Measurements from ENCODE around the gene STAM.
"Not testable (repeated sequence)": the region's sequence is repeated elsewhere in the genome, so short reads cannot be mapped to it uniquely, and the experiment has no call there.

STAM gene

GRCh38 chr10:17716161-17716560 lies 72.2 kb downstream of the STAM start:
- no peak for DNase-seq (ENCODE audit: low read depth)
- H3K4me3 ChIP-seq (ENCODE audit: low read depth, low read length), result no peak overlapping the region
- TF ChIP-seq CTCF (IDR thresholded peaks at IDR 0.05; ENCODE audit: insufficient read depth, low read depth, low read length, missing control alignments), result no peak

DNA sequence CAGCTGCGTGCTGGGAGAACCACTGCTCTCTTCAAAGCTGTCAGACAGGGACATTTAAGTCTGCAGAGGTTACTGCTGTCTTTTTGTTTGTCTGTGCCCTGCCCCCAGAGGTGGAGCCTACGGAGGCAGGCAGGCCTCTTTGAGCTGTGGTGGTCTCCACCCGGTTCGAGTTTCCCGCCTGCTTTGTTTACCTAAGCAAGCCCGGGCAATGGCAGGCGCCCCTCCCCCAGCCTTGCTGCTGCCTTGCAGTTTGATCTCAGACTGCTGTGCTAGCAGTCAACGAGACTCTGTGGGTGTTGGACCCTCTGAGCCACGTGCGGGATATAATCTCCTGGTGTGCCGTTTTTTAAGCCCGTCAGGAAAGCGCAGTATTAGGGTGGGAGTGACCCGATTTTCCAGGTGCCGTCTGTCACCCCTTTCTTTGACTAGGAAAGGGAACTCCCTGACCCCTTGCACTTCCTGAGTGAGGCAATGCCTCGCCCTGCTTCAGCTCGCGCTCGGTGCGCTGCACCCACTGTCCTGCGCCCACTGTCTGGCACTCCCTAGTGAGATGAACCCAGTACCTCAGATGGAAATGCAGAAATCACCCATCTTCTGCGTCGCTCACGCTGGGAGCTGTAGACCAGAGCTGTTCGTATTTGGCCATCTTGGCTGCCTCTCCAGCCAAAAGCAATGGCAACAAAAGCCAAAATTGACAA lies 78.5 kb downstream of the STAM start:
- not testable (repeated sequence) for H3K4me3 ChIP-seq (ENCODE audit: low read depth, low read length); DNase-seq (ENCODE audit: low read depth)

DNA sequence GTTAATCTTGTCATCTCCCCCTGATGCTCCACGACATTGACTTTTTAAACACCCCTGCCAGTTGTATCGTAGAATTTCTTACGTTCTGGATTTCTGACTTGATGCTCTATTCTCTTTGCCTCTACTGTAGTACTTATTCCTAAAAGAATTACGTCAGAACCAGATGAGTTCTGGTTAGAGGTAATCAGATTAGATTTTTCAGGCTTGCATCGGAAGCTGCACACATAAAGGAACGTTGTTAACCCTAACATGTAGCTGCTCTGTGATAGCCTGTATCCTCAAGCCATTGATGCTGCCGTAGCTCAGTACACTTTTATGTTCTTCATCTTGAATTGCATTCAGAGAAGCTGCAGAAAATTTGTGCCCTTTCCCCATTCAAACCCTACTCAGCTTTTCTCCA lies 81.8 kb downstream of the STAM start:
- no peak overlapping the region for H3K4me3 ChIP-seq (ENCODE audit: low read depth, low read length)
- no peak for TF ChIP-seq CTCF (IDR thresholded peaks at IDR 0.05; ENCODE audit: insufficient read depth, low read depth, low read length, missing control alignments)
- DNase-seq (ENCODE audit: low read depth), result no peak

DNA sequence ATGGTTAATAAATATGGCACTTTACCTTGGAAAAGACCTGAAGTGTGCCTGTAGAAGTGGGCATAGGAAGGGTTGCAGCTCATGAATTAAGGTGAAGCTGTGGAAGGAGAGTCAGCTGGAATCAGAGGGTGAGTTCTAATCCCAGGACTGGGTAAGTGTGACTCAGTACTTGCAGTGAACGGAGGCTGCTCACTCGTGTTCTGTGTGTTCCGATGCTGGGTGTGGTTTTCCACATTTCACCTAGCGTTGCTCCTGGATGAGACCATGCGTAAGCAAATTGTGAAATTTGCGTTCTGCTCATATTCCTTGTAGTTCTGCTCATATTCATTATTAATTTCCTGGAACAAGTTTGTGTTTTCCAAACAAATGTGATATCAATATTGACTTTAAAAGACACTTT lies 85.7 kb downstream of the STAM start:
- no peak for TF ChIP-seq CTCF (IDR thresholded peaks at IDR 0.05; ENCODE audit: insufficient read depth, low read depth, low read length, missing control alignments)
- DNase-seq (ENCODE audit: low read depth), result no peak
- H3K4me3 ChIP-seq (ENCODE audit: low read depth, low read length), result no peak overlapping the region

DNA sequence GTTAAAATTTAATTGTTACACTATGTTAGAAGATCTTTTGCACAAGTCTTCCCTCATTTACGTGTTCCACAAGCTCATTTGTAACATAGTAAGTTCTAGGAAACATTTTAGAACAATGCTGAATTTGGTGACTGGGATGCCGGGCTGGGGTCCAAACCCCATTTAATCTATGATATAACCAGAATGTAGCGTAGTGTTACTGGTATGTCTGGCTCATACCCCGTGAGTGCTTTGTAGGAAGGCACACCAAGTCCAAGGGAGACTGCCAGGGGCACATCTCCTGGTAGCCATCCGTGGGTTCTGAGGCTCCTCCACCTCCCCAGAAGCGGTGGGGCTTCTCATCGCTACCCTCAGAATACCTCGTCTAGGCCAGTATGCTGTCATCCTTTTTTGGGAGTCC lies 86.7 kb downstream of the STAM start:
- no peak overlapping the region for H3K4me3 ChIP-seq (ENCODE audit: low read depth, low read length)
- no peak for TF ChIP-seq CTCF (IDR thresholded peaks at IDR 0.05; ENCODE audit: insufficient read depth, low read depth, low read length, missing control alignments)
- no peak for DNase-seq (ENCODE audit: low read depth)

DNA sequence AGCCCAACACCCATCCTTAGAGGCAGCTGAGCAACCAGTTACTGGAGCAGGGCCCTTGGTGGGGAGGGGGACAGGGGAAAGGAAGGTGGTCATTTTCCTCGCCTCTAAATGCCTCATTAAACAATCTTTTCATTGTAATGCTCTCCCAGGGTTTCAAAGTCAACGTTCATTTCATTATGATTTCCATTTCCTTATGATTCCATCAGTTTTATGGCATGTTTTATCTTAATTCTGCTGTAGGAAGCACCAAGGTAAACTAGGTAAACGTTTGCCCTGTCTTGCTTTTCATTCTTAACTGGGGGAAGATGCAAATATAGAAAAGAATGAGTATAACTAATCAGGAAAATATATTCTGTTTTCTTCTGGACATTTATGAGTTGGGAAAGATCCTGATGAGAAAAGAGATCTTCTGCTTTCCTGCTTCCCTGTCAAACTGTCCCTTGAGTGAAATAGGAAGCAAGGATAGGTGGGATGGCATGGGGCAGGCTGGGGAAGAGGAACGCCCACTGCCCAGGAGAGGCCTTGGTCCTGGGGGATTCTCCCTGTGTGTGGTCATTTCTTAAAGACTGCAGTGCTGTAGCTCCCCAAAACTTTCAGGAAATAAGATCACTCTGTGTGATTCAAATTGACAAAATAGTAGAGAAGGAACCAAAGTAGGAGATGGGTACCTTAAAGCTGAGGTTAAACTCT lies 87.5 kb downstream of the STAM start:
- DNase-seq (ENCODE audit: low read depth), result no peak
- H3K4me3 ChIP-seq (ENCODE audit: low read depth, low read length), result no peak overlapping the region
- no peak for TF ChIP-seq CTCF (IDR thresholded peaks at IDR 0.05; ENCODE audit: insufficient read depth, low read depth, low read length, missing control alignments)

GRCh38 chr10:17733620-17734019 lies 89.7 kb downstream of the STAM start:
- no peak for TF ChIP-seq CTCF (IDR thresholded peaks at IDR 0.05; ENCODE audit: insufficient read depth, low read depth, low read length, missing control alignments)
- no peak overlapping the region for H3K4me3 ChIP-seq (ENCODE audit: low read depth, low read length)
- DNase-seq (ENCODE audit: low read depth), result no peak

Measured in GM12865 (cell line).